Dermis microvascular lymphatic vessel endothelial cell (primary cell): ENCODE measurements around the gene SBF2. TPM values are rescaled to one million over a fixed set of nuclear protein-coding genes. Genes with fewer than 3 reads are reported as not detected.
A peak's percentile ranks its signal among the peaks of the same experiment; 100 is the strongest.
"Not testable (repeated sequence)": the region's sequence is repeated elsewhere in the genome, so short reads cannot be mapped to it uniquely, and the experiment has no call there.

Source experiments
- DNase-seq, 2 donors: peaks; one replicate each; pipeline versions ENCODE4 v3.0.0 to v3.0.0-alpha.2; 2010; ENCODE audit warnings: low read depth in 2 of 2
- total RNA-seq: library from RNA; depleted of rRNA; stranded (reverse); fragments of >200 nt; gene quantifications from 2 replicates; pipeline ENCODE4 v1.2.1, GENCODE V29; 2014

SBF2 gene
- total RNA-seq, 1 donor from 2014 or later, result 31.7 TPM

GRCh38 chr11:10197091-10197490, 96.9 kb downstream of the SBF2 start:
- no peak for DNase-seq

- no peak for DNase-seq
These were observed 102.0 kb downstream of the SBF2 start for GRCh38 chr11:10192036-10192435.

- peak; percentile 55 to 58 for DNase-seq
These were observed 112.2 kb downstream of the SBF2 start for GRCh38 chr11:10181811-10182210.

GRCh38 chr11:10164621-10165020, 129.4 kb downstream of the SBF2 start:
- no peak for DNase-seq

GRCh38 chr11:10162222-10162621, 131.8 kb downstream of the SBF2 start:
- DNase-seq, result no peak

- DNase-seq, result no peak
These were observed 133.7 kb downstream of the SBF2 start for GRCh38 chr11:10160350-10160749.

- no peak for DNase-seq
These were observed 135.6 kb downstream of the SBF2 start for GRCh38 chr11:10158461-10158860.

GRCh38 chr11:10155793-10156490, 138.1 kb downstream of the SBF2 start:
- no peak for DNase-seq

- DNase-seq, result no peak
These were observed 143.2 kb downstream of the SBF2 start for GRCh38 chr11:10150800-10151199.

GRCh38 chr11:10149553-10149952, 144.5 kb downstream of the SBF2 start:
- DNase-seq, result no peak

GRCh38 chr11:10147195-10147594, 146.8 kb downstream of the SBF2 start:
- DNase-seq, result no peak

GRCh38 chr11:10144954-10145353, 149.1 kb downstream of the SBF2 start:
- no peak for DNase-seq

- peak in 1 of 2 donors; percentile 75 for DNase-seq
These were observed 154.4 kb downstream of the SBF2 start for GRCh38 chr11:10139656-10140055.

GRCh38 chr11:10139143-10139542, 154.9 kb downstream of the SBF2 start:
- no peak for DNase-seq

- no peak for DNase-seq
These were observed 159.0 kb downstream of the SBF2 start for GRCh38 chr11:10134975-10135481.

- DNase-seq, result not testable (repeated sequence)
These were observed 159.8 kb downstream of the SBF2 start for GRCh38 chr11:10134226-10134625.

GRCh38 chr11:10133251-10133650, 160.8 kb downstream of the SBF2 start:
- DNase-seq, result not testable (repeated sequence)

GRCh38 chr11:10130875-10131274, 163.1 kb downstream of the SBF2 start:
- DNase-seq, result no peak

GRCh38 chr11:10129184-10129583, 164.8 kb downstream of the SBF2 start:
- not testable (repeated sequence) for DNase-seq

GRCh38 chr11:10125522-10126133, 168.4 kb downstream of the SBF2 start:
- DNase-seq, result no peak

- peak; percentile 40 to 67 for DNase-seq
These were observed 171.5 kb downstream of the SBF2 start for GRCh38 chr11:10122326-10123197.

- peak in 1 of 2 donors; percentile 25 for DNase-seq
These were observed 175.2 kb downstream of the SBF2 start for GRCh38 chr11:10118865-10119264.
